NCI-H526 (cell line): ENCODE measurements around the gene PSAT1.

Experiments used
- DNase-seq, 2 experiments: peaks; one replicate each; lab custom pipeline; 2025; lab: John Stamatoyannopoulos, UW

PSAT1 gene

GRCh38 chr9:78292716-78293497 is 4.0 kb upstream of the PSAT1 start:
- DNase-seq = no peak

- no peak for DNase-seq
These were observed 2.4 kb upstream of the PSAT1 start for GRCh38 chr9:78294290-78295176.

- DNase-seq = no peak
These were observed 1.7 kb upstream of the PSAT1 start for GRCh38 chr9:78295177-78295575.

GRCh38 chr9:78295731-78296130 is 1.2 kb upstream of the PSAT1 start:
- no peak for DNase-seq

- peak in 1 of 2 experiments; percentile 49 for DNase-seq
These were observed 578 bp upstream of the PSAT1 start for GRCh38 chr9:78296201-78296892.

- no peak for DNase-seq
These were observed 692 bp downstream of the PSAT1 start for GRCh38 chr9:78297672-78297961.

GRCh38 chr9:78298046-78298765 is 1.3 kb downstream of the PSAT1 start:
- peak in 1 of 2 experiments; percentile 43 for DNase-seq

GRCh38 chr9:78300209-78300608 is 3.3 kb downstream of the PSAT1 start:
- no peak for DNase-seq

GRCh38 chr9:78301466-78301865 is 4.5 kb downstream of the PSAT1 start:
- no peak for DNase-seq

GRCh38 chr9:78303377-78304062 is 6.6 kb downstream of the PSAT1 start:
- no peak for DNase-seq

- DNase-seq = no peak
These were observed 7.4 kb downstream of the PSAT1 start for GRCh38 chr9:78304357-78304756.

GRCh38 chr9:78306222-78307076 is 9.5 kb downstream of the PSAT1 start:
- DNase-seq = no peak

- DNase-seq = no peak
These were observed 10.4 kb downstream of the PSAT1 start for GRCh38 chr9:78307360-78307759.

- DNase-seq = no peak
These were observed 12.1 kb downstream of the PSAT1 start for GRCh38 chr9:78309066-78309465.

- DNase-seq = no peak
These were observed 14.2 kb downstream of the PSAT1 start for GRCh38 chr9:78311075-78311474.

GRCh38 chr9:78311886-78312524 is 15.1 kb downstream of the PSAT1 start:
- DNase-seq = no peak

GRCh38 chr9:78314550-78314949 is 17.6 kb downstream of the PSAT1 start:
- DNase-seq = no peak

GRCh38 chr9:78314953-78315870 is 18.3 kb downstream of the PSAT1 start:
- no peak for DNase-seq
